Hepatocyte (in vitro differentiated cells): Measurements from ENCODE around the gene CYP17A1. TPM values are rescaled to one million over a fixed set of nuclear protein-coding genes. Genes with fewer than 3 reads are reported as not detected.

Experiments
- DNase-seq: peaks from one replicate; pipeline ENCODE4 v3.0.0-alpha.2; 2016; ENCODE audit warnings: low spot score
- H2AFZ ChIP-seq: fragments of 200-600 bp; sonication (generic); 2 replicates; pipeline ENCODE4 v1.6.0; 2016; ENCODE audit warnings: antibody characterized with exemption, mild to moderate bottlenecking
- H3K27ac ChIP-seq: fragments of 200-600 bp; sonication (generic); 2 replicates; pipeline ENCODE4 v1.5.1; 2016; ENCODE audit warnings: mild to moderate bottlenecking
- H3K27me3 ChIP-seq: fragments of 200-600 bp; sonication (generic); 2 replicates; pipeline ENCODE4 v1.6.1; 2016
- H3K36me3 ChIP-seq: fragments of 200-600 bp; sonication (generic); replicated peaks from 2 replicates; pipeline ENCODE4 v1.5.1; 2016; ENCODE audit warnings: low read depth; ENCODE audit not compliant: insufficient read depth
- H3K4me1 ChIP-seq: fragments of 200-600 bp; sonication (generic); 2 replicates; pipeline ENCODE4 v1.5.1; 2016; ENCODE audit warnings: mild to moderate bottlenecking, moderate library complexity; ENCODE audit not compliant: insufficient read depth
- H3K4me2 ChIP-seq: fragments of 200-600 bp; sonication (generic); 2 replicates; pipeline ENCODE4 v1.6.0; 2016
- H3K4me3 ChIP-seq: fragments of 200-600 bp; sonication (generic); 2 replicates; pipeline ENCODE4 v1.5.1; 2016; ENCODE audit warnings: mild to moderate bottlenecking
- H3K79me2 ChIP-seq: fragments of 200-600 bp; sonication (generic); 2 replicates; pipeline ENCODE4 v1.6.0; 2017; ENCODE audit warnings: mild to moderate bottlenecking
- H3K9me2 ChIP-seq: fragments of 200-600 bp; sonication (generic); replicated peaks from 2 replicates; pipeline ENCODE4 v1.6.0; 2017; ENCODE audit warnings: mild to moderate bottlenecking; ENCODE audit not compliant: insufficient read depth
- H3K9me3 ChIP-seq: fragments of 200-600 bp; sonication (generic); 2 replicates; pipeline ENCODE4 v1.5.1; 2016; ENCODE audit warnings: low read depth, mild to moderate bottlenecking
- H4K20me1 ChIP-seq: fragments of 200-600 bp; sonication (generic); 2 replicates; pipeline ENCODE4 v1.6.0; 2016; ENCODE audit warnings: mild to moderate bottlenecking; ENCODE audit not compliant: insufficient read depth, poor library complexity, severe bottlenecking
- EZH2 ChIP-seq: fragments of 200-600 bp; sonication (generic); IDR thresholded peaks from 2 replicates; pipeline ENCODE4 v1.6.1; 2016; ENCODE audit warnings: antibody characterized with exemption, mild to moderate bottlenecking, borderline replicate concordance
- EZH2phosphoT487 ChIP-seq: fragments of 200-600 bp; sonication (generic); IDR thresholded peaks from one replicate; pipeline ENCODE4 v1.6.1; 2018; ENCODE audit warnings: antibody characterized with exemption, mild to moderate bottlenecking, low read depth, moderate library complexity; ENCODE audit not compliant: unreplicated experiment, severe bottlenecking
- WGBS: methylation state at CpG from one replicate; pipeline ENCODE4 v1.1.6; 2016; ENCODE audit warnings: low lambda C conversion rate; ENCODE audit errors: missing lambda C conversion rate; 5-methylcytosine and 5-hydroxymethylcytosine counted together
- polyA plus RNA-seq: library from polyadenylated mRNA; unstranded; fragments of >200 nt; fragmentation: Nextera tagmentation; extraction: Ambion mirVana; gene quantifications from 2 replicates; pipeline ENCODE4 v1.2.1, GENCODE V29; 2016
- total RNA-seq: library from RNA; depleted of rRNA; stranded (reverse); fragments of >200 nt; gene quantifications from 2 replicates; pipeline ENCODE4 v1.2.3, GENCODE V29; 2014
- TF ChIP-seq, protein P1 (sequence below): fragments of 200-600 bp; sonication (generic); IDR thresholded peaks from 2 replicates; pipeline ENCODE4 v1.5.1; 2016; ENCODE audit warnings: antibody characterized with exemption, mild to moderate bottlenecking; ENCODE audit not compliant: poor library complexity

The CYP17A1 gene
- total and polyA plus RNA-seq, 2 experiments from 2014 or later = not detected

- TF ChIP-seq, protein P1, sequence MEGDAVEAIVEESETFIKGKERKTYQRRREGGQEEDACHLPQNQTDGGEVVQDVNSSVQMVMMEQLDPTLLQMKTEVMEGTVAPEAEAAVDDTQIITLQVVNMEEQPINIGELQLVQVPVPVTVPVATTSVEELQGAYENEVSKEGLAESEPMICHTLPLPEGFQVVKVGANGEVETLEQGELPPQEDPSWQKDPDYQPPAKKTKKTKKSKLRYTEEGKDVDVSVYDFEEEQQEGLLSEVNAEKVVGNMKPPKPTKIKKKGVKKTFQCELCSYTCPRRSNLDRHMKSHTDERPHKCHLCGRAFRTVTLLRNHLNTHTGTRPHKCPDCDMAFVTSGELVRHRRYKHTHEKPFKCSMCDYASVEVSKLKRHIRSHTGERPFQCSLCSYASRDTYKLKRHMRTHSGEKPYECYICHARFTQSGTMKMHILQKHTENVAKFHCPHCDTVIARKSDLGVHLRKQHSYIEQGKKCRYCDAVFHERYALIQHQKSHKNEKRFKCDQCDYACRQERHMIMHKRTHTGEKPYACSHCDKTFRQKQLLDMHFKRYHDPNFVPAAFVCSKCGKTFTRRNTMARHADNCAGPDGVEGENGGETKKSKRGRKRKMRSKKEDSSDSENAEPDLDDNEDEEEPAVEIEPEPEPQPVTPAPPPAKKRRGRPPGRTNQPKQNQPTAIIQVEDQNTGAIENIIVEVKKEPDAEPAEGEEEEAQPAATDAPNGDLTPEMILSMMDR = no peak
- no peak for TF ChIP-seq EZH2
- TF ChIP-seq EZH2phosphoT487 = no peak
- Histone ChIP-seq H3K36me3 (no peaks in the 10 kb centered on the region), H4K20me1 (no peaks in the 10 kb centered on the region), H3K27me3 (no peaks in the 10 kb centered on the region), H2AFZ (no peak overlapping the region), H3K4me2 (no peak overlapping the region), H3K4me3 (no peak overlapping the region), H3K79me2 (no peaks in the 10 kb centered on the region), H3K4me1 (peaks cover 24% of the 10 kb centered on the region), H3K9me3 (no peaks in the 10 kb centered on the region), H3K27ac (no peak overlapping the region), H3K9me2 (no peaks in the 10 kb centered on the region)
- no peak for DNase-seq
- 96% methylated on average over 3 of the region's 4 CpGs for WGBS
Observed at GRCh38 chr10:102817175-102817574, 20.0 kb downstream of the CYP17A1 start.

DNA sequence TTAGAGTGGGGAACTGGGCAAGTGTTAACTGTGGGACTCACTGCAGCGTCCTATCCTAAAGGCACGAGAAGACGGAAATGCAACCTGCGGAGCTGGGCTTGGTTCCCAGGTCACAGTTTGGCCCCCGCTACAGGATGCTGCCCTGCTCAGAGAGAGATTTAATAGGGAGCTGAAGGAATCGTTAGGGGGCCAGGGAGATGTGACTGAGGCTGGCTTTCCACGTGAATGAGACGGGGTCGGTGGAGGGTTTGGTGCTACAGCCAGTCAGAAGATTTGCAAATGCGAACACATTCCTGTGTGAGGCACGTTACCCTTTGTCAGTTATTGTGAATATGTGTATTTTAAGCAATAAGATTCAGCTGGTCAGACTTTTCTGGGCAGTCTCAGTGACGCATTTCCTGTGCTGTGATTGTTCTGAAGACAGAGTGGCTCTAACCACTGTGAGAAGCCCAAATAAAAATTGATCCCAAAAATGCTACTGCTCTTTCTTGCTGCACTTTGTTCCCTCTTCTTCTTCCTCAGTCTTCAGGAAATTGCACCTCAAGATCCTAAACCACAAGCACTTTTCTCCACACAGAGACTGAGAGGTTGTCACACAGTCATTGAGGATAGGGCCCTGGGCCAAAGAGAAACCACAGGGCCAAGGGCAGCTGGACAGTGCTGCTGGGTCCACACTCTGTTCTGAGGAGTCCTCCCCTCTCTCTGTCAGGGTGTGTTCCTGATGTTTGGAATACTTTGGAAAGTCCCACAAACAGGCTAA is 21.2 kb downstream of the CYP17A1 start:
- no peak overlapping the region for H3K4me2 ChIP-seq

GRCh38 chr10:102814873-102815661 is 22.1 kb downstream of the CYP17A1 start:
- WGBS = 64% methylated on average over 23 of the region's 23 CpGs

More for the DNA sequence above, 21.2 kb downstream of the CYP17A1 start:
- no peak for DNase-seq
- TF ChIP-seq, protein P1 = no peak
- TF ChIP-seq EZH2 (no peak), EZH2phosphoT487 (no peak)
- no peaks in the 10 kb centered on the region for H3K9me2 ChIP-seq
- no peak overlapping the region for H3K4me3 ChIP-seq
- H3K79me2 ChIP-seq = no peaks in the 10 kb centered on the region
- H3K9me3 ChIP-seq = no peaks in the 10 kb centered on the region
- no peaks in the 10 kb centered on the region for H3K27me3 ChIP-seq
- H3K36me3 ChIP-seq = no peaks in the 10 kb centered on the region
- H3K4me1 ChIP-seq = peaks cover 24% of the 10 kb centered on the region
- H3K27ac ChIP-seq = peak overlapping the region; percentile 95
- WGBS = 82% methylated on average over 12 of the region's 12 CpGs
- no peaks in the 10 kb centered on the region for H4K20me1 ChIP-seq
- H2AFZ ChIP-seq = no peak overlapping the region

More at GRCh38 chr10:102814873-102815661, 22.1 kb downstream of the CYP17A1 start:
- H3K27me3 ChIP-seq = no peaks in the 10 kb centered on the region
- DNase-seq = peak; percentile 54
- H3K4me2 ChIP-seq = peak overlapping the region; percentile 54
- H3K4me3 ChIP-seq = no peak overlapping the region
- TF ChIP-seq, protein P1 = no peak
- TF ChIP-seq EZH2phosphoT487 (no peak), EZH2 (no peak)
- H3K9me3 ChIP-seq = no peaks in the 10 kb centered on the region
- H3K27ac ChIP-seq = peak overlapping the region; percentile 95
- no peaks in the 10 kb centered on the region for H3K9me2 ChIP-seq
- H3K4me1 ChIP-seq = peaks cover 24% of the 10 kb centered on the region
- H2AFZ ChIP-seq = peak overlapping the region; percentile 32
- no peaks in the 10 kb centered on the region for H3K36me3 ChIP-seq
- no peaks in the 10 kb centered on the region for H3K79me2 ChIP-seq
- H4K20me1 ChIP-seq = no peaks in the 10 kb centered on the region
